ENCODE data around the gene HGF.

HGF gene

DNA sequence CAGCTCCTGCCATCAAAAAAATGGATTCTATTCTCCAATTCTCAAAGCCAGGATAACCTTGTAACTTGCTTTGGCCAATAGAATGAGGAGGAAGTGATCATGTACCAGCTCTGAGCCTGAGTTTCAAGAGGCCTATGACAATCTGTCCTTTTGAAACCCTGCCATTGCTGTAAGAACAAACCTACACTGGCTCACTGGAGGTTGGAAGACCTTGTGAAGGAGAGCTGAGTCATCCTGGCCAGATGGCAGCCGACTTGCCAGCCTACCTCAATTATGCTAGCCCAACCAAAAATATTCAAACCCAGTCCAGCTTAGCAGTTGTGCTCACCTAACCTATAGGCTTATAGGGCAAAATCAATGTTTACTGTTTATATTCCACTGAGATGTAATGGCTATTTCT, 93.0 kb downstream of the HGF start:
- DNase-seq = no peak

DNA sequence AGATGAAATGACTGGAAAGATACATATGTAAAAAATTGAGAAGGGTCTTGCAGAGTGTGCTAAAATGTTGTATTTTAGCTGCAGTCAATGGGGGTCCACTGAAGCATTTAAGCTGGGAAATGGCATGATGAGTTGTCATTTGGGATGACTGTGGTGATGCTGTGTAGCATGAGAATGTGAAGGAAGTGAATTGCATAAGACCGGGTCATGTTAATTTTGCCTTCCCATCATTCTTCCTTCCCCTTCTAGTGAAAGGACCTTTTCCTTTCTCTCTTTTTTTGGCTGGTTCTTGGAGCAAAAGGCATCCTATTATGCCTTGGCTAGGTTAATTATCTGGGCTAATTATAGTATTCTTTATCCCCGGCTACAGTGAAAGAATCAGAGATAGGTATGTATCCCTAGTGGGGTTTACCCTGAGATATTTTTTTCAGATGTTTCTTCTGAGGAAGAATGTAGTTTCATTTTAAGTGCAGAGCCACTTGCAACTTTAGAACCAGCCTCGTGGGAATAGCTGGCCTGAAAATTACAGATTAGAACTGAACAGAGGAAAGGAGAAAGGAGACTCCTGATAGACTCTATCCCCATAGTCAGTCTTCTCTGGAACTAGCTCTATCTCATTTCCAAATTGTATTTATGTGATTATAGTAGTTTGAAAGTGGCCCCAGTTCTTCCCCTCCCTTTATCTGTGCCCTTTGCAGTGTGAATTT, 93.6 kb downstream of the HGF start:
- DNase-seq = no peak

DNA sequence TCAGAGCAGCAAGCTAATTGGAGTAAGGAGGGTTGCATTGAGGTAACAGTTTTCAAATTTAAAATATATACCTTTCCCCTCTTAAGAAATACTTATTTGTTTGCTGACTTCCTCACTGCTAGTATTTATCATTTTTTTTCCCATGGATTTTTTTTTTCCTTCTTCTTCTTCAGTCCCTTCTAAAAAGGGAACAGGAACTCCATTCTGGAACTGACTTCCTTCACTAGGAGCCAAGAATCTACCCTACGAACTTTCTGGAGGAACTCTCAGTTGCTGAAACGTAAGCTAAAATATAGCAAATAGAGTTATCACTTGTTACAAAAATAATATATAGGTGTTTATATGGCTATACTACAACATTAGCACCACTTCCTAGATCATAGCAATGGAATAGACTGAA, 95.4 kb downstream of the HGF start:
- no peak for DNase-seq

DNA sequence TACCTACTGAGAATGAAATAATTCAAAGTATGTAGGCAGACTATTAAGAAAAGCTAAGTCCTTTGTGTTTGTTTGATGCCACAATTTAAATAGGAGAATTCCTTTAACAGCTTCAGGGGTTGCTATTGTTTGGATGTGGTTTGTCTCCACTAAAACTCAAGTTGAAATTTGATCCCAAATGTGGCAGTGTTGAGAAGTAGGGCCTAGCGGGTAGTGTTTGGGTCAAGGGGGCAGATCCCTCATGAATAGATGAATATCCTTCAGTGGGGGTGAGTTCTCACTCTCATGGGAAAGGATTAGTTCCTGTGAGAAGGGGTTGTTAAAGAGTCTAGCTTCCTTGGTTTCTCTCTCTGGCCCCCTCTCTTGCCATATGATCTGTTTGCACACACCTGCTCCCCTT, 97.0 kb downstream of the HGF start:
- no peak for DNase-seq

DNA sequence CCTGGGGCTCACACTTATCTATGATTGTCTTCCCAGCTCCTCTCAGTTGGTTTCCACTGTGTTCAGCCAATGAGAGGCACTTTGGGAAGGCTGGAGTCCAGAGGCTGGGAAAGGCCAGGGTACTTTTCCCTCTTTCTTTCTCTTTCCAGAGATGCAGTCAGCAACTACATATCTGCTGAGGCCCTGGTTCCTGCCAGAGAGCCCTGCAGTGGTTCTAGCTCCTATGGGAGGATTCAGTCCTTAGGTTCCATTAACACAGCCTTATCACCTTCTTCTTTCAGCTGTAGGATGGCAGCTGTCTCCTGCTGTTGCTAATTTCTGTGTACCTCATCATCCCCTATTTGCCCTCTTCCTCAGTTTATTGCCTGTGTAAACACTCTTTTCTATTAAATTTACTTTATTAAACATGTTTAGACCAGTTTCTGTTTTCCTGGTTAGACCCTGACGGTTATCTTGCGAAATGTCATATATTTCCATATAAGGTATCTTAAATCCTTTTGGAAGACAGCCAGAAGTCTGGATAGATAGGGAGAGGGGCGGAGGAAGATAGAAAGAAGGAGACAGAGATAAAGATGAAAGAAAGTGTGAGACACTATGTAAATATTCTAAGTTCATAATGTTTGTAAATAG, 100.3 kb downstream of the HGF start:
- DNase-seq = no peak

DNA sequence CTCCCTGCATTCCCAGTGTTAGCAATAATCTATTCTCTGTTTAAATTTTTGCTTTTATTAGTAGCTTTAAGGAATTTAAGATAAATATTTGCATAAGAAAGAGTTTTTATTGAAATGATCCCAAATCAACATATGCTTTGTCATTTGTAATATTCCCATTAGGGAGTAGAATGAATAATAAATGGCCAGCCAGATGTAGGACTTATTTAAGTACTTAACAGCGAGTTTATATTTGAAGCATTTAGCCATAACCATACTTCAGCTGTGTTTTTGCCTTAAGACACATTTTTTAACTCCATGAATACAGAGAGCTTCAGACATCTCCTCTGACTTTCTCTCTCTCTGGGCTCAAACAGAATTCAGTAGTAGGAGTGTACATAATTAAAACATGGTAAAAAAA, 103.6 kb downstream of the HGF start:
- DNase-seq = no peak

DNA sequence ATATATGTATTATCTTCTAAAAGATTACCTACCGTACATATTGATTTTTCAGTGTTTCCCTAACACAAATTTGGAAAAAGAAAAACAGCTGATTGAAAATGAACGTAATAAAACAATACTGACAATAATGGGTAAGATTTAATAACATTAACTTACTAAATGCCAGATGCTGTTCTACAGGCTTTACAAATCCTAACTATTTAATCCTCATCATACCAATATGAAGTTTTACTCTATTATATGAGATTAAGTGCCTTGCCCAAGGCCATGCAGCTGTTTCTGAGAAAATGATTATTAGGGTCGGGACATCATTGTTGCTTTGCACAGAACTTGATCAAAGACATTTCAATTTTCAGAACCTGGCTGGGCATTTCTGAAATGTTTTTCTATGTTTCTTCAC, 104.6 kb downstream of the HGF start:
- no peak for DNase-seq

DNA sequence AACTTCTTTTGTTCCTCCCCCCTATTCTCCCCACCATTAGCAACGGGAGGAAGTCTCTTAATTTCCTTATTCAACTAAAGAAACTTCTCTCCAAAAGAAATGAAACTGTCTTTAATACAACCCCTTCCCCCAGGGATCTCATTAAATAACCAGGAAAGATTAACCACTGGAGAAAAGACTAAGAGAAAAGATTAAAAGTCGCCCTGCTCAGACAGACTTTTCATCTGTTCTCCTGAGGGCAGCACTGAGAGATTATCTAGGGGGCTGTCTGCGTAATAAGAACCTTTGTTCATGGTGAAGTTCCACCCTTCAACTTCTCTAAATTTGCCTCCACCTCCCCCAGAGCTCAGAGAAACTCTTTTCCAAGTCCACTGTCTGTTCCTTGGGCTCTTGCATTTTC, 105.5 kb downstream of the HGF start:
- no peak for DNase-seq

DNA sequence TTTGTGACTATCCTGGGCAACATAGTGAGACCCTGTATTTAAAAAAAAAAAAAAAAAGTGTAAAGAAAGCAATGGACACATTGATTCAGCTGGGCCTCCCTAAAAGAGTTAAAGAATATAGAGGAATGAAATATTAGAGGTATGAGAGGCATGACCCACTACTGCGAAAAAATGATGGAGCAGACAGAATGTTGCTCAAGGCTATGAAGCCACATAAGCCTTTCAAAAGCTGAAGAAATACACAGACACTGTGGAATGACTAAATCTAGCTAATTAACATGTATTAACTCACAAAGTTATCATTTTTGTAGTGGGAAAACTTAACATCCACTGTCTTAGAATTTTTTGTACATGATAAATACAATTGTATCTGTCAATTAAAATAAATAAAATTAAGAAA, 107.3 kb downstream of the HGF start:
- DNase-seq = no peak

DNA sequence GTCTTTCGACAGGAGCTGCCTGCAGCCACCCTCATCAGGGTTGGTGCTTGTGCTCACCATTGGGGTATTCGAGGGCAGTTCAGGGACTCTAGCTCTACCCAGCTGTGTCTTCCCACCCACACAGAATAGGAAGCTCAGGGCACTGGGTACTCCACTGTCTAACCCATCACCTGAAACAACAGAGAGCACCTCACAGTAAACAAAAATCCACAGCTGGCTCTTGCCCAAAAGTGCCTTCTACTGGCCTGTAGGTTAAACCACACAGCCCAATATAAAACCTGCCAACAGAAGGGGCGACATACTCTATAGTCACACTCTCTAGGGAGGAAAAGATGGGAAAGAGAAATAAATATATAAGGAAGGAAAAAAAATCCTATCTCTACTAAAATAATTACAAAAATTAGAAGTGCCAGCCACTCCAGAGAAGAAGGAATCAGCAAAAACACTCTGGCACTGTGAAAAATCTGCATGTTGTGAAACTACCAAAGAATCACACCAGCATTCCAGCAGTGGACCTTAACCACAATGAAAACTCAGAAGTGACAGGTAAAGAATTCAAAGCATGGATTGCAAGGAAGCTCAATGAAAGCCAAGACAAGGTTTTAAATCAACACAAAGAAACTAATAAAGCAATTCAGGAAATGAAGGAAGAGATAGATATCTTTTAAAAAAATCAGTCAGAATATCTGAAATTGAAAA, 110.0 kb downstream of the HGF start:
- no peak for DNase-seq

DNA sequence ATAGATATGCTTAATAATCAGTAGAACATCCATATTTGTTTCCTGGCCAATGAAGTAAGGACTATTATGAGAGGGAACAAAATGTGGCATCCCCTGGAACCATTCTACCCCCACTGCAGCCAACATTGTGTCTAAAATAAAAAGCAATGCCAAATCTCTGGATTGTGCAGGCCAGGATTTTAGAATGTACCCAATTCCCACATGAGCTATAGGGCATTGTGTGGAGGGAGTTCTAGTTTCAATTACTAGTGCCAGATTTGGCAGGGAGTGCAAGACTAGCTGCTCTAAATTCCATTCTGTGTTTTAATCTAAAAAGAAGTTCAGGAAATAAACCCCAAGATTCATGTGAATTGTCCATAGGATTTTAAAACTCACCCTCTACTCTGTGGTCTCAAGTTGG, 112.3 kb downstream of the HGF start:
- DNase-seq = no peak

DNA sequence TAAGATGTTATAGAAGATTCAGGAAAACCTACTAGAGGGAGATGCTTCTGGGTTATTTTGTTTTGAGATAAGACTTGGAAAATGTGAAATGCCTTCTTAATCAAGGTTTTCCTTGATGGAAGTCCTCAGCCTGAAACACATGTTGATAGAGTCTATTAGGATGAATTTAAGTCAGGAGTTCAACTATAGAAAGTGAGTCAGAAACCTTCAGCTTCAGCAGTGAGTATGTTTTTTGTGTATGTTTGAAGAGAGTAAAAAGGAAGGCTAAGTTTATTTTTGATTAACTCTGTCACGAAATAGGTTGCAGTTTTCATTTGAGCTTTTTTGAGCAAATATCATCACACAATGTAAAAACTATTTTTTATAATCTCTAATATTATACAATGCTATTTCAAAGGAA, 114.6 kb downstream of the HGF start:
- DNase-seq = no peak

DNA sequence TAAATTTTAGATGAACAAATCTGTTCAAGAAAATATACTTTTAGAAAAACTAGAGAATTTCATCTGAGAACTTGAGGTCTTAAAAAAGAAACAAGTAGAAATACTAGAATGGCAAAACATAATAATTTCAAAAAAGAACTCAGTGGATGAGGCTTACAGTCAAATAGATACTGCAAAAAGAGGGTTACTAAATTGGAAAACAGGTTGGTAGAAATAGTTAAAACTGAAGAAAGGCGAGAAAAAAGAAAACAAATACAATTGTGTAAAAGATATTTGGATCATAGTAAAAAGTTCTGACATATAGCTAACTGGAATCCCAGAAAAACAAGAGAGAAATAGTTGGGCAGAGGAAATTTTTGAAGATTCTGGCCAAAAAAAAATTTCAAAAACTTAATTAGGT, 117.6 kb downstream of the HGF start:
- DNase-seq = no peak

All from NCI-H1092 treated with DMSO at 0.1 percent for 48 hours (cell line).